GM12878 (cell line): ENCODE data around the gene DPYSL4. TPM values are rescaled to one million over a fixed set of nuclear protein-coding genes. Genes with fewer than 3 reads are reported as not detected.

ENCODE experiments used
- CBX3 ChIP-seq: fragments of 200-600 bp; sonication (generic); IDR thresholded peaks from 2 replicates; pipeline ENCODE4 v1.6.1; 2016; ENCODE audit warnings: low read depth, borderline replicate concordance
- FOS ChIP-seq: IDR thresholded peaks from 3 replicates; pipeline ENCODE4 v1.6.1; 2011; ENCODE audit warnings: borderline replicate concordance; ENCODE audit not compliant: insufficient read length; ENCODE audit errors: extremely low read depth
- NFXL1 ChIP-seq: fragments of 450-650 bp; IDR thresholded peaks from 2 replicates; pipeline ENCODE4 v1.6.1; 2017; ENCODE audit warnings: antibody characterized with exemption, mild to moderate bottlenecking, borderline replicate concordance
- RAD51 ChIP-seq: fragments of 450-650 bp; IDR thresholded peaks from 2 replicates; pipeline ENCODE4 v1.6.1; 2016; ENCODE audit warnings: moderate library complexity, mild to moderate bottlenecking, inconsistent platforms
- WRNIP1 ChIP-seq: IDR thresholded peaks from 2 replicates; pipeline ENCODE4 v1.6.1; 2011; ENCODE audit warnings: low read depth, low read length, improper control_type of control experiment, borderline replicate concordance
- ZNF274 ChIP-seq: IDR thresholded peaks from one replicate; pipeline ENCODE4 v1.8.0; 2011; ENCODE audit not compliant: insufficient read length, insufficient read depth
- polyA plus RNA-seq, 11 experiments: library from polyadenylated mRNA; depleted of rRNA in 4 of 11; unstranded in 6 of 11; stranded (reverse) in 5 of 11; fragments of >200 nt; fragmentation: Nextera tagmentation in 4 of 11; fragmentation: Illumina TruSeq in 1 of 11; extraction: Ambion mirVana in 4 of 11; extraction: Trizol in 1 of 11; gene quantifications; 1 replicate in 1 of 11; 2 replicates in 10 of 11; pipeline versions ENCODE4 v1.2.1 to v1.2.3, GENCODE V29; 2011 to 2016; ENCODE audit warnings: inconsistent platforms in 2 of 11, missing spikeins in 2 of 11, low read depth in 1 of 11
- total RNA-seq, 4 experiments: library from RNA; depleted of rRNA in 3 of 4; stranded (reverse); fragments of >200 nt in 3 of 4; fragmentation: Illumina TruSeq in 1 of 4; extraction: Trizol in 1 of 4; gene quantifications; 2 replicates each; pipeline versions ENCODE4 v1.2.1 to v1.2.3, GENCODE V29; 2013 to 2021
- TF ChIP-seq, protein P1 (sequence below): fragments of 450-650 bp; IDR thresholded peaks from 2 replicates; pipeline ENCODE4 v1.6.1; 2017; ENCODE audit warnings: mild to moderate bottlenecking, moderate library complexity
- TF ChIP-seq, protein P2 (sequence below), 3 experiments: IDR thresholded peaks in 2 of 3; conservative IDR thresholded peaks in 1 of 3; 2 replicates each; pipeline ENCODE4 v1.5.1; 2011; ENCODE audit warnings: low read depth in 3 of 3, low read length in 3 of 3, mild to moderate bottlenecking in 3 of 3, control low read depth in 2 of 3, moderate library complexity in 2 of 3, inconsistent platforms in 1 of 3, mixed read lengths in 1 of 3; ENCODE audit not compliant: control insufficient read depth in 2 of 3, insufficient read depth in 1 of 3; ENCODE audit errors: extremely low read depth in 1 of 3

Gene DPYSL4
- total and polyA plus RNA-seq, 10 of the 15 experiments (the other 5 are each of a cell fraction or from before 2014, with no cell fraction given), result 0.10 to 0.21 TPM; not detected in 8

DNA sequence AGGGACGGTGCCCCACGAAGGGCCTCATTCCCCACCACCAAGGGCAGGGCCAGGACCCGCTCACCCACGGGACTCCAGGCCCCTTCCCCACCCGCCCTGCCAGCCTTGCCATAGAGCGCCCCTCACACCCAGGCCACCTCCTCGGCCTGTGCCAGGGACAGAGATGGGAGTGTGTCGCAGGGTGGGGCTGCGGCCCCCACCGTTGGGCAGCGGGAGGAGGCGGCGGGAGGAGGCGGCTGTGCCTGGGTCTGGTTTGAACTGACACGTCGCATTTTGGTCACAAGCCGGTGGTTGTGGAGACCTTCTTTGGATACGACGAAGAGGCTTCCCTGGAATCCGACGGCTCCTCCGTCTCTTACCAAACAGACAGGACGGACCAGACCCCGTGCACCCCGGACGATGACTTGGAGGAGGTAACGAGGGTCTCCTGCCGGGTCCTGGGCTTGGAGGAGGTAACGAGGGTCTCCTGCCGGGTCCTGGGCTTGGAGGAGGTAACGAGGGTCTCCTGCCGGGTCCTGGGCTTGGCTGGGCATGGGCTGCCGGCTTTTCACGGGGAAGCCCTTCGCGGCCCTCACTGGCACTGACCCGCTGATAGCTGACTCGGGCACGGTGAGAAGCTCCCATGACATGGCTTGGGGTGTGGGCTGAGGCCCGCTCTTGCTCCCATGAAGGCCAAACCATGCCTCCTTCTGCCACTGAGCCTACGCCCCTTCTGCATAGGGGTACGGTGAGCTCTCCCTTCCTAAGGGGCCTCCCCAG, 46.4 kb upstream of the DPYSL4 start (continued):
- TF ChIP-seq, protein P1, sequence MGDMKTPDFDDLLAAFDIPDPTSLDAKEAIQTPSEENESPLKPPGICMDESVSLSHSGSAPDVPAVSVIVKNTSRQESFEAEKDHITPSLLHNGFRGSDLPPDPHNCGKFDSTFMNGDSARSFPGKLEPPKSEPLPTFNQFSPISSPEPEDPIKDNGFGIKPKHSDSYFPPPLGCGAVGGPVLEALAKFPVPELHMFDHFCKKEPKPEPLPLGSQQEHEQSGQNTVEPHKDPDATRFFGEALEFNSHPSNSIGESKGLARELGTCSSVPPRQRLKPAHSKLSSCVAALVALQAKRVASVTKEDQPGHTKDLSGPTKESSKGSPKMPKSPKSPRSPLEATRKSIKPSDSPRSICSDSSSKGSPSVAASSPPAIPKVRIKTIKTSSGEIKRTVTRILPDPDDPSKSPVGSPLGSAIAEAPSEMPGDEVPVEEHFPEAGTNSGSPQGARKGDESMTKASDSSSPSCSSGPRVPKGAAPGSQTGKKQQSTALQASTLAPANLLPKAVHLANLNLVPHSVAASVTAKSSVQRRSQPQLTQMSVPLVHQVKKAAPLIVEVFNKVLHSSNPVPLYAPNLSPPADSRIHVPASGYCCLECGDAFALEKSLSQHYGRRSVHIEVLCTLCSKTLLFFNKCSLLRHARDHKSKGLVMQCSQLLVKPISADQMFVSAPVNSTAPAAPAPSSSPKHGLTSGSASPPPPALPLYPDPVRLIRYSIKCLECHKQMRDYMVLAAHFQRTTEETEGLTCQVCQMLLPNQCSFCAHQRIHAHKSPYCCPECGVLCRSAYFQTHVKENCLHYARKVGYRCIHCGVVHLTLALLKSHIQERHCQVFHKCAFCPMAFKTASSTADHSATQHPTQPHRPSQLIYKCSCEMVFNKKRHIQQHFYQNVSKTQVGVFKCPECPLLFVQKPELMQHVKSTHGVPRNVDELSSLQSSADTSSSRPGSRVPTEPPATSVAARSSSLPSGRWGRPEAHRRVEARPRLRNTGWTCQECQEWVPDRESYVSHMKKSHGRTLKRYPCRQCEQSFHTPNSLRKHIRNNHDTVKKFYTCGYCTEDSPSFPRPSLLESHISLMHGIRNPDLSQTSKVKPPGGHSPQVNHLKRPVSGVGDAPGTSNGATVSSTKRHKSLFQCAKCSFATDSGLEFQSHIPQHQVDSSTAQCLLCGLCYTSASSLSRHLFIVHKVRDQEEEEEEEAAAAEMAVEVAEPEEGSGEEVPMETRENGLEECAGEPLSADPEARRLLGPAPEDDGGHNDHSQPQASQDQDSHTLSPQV, result no peak
- TF ChIP-seq, protein P2, sequence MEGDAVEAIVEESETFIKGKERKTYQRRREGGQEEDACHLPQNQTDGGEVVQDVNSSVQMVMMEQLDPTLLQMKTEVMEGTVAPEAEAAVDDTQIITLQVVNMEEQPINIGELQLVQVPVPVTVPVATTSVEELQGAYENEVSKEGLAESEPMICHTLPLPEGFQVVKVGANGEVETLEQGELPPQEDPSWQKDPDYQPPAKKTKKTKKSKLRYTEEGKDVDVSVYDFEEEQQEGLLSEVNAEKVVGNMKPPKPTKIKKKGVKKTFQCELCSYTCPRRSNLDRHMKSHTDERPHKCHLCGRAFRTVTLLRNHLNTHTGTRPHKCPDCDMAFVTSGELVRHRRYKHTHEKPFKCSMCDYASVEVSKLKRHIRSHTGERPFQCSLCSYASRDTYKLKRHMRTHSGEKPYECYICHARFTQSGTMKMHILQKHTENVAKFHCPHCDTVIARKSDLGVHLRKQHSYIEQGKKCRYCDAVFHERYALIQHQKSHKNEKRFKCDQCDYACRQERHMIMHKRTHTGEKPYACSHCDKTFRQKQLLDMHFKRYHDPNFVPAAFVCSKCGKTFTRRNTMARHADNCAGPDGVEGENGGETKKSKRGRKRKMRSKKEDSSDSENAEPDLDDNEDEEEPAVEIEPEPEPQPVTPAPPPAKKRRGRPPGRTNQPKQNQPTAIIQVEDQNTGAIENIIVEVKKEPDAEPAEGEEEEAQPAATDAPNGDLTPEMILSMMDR (IDR thresholded peaks at IDR 0.05 in 2 of 3, conservative IDR thresholded peaks at IDR 0.05 in 1 of 3; ENCODE audit: control insufficient read depth in 2 of 3, extremely low read depth in 1 of 3, insufficient read depth in 1 of 3, low read depth in 3 of 3, low read length in 3 of 3), result no peak
- TF ChIP-seq CBX3 (no peak), NFXL1 (no peak), ZNF274 (no peak), WRNIP1 (no peak), RAD51 (no peak), FOS (no peak)
